HG02763 (cell line): ENCODE results near the gene SOHLH1.
"Not testable (repeated sequence)": the region's sequence is repeated elsewhere in the genome, so short reads cannot be mapped to it uniquely, and the experiment has no call there.

Source experiments
- ATAC-seq: cut with Tn5 transposase; IDR thresholded peaks from one replicate; pipeline ENCODE4 v1.9.1; 2021; ENCODE audit warnings: mild to moderate bottlenecking, moderate library complexity; ENCODE audit not compliant: unreplicated experiment

SOHLH1 gene

GRCh38 chr9:135681161-135681560, 18.1 kb downstream of the SOHLH1 start:
- ATAC-seq = no peak

GRCh38 chr9:135680056-135680455, 19.2 kb downstream of the SOHLH1 start:
- no peak for ATAC-seq

- no peak for ATAC-seq
Measured at GRCh38 chr9:135678236-135679017, 20.9 kb downstream of the SOHLH1 start.

GRCh38 chr9:135677641-135678168, 21.6 kb downstream of the SOHLH1 start:
- ATAC-seq = no peak

GRCh38 chr9:135676891-135677290, 22.4 kb downstream of the SOHLH1 start:
- no peak for ATAC-seq

GRCh38 chr9:135674977-135675376, 24.3 kb downstream of the SOHLH1 start:
- no peak for ATAC-seq

GRCh38 chr9:135673941-135674340, 25.3 kb downstream of the SOHLH1 start:
- no peak for ATAC-seq

GRCh38 chr9:135672786-135673185, 26.5 kb downstream of the SOHLH1 start:
- ATAC-seq = not testable (repeated sequence)

- ATAC-seq = no peak
Measured at GRCh38 chr9:135671591-135672041, 27.7 kb downstream of the SOHLH1 start.

GRCh38 chr9:135670721-135671590, 28.3 kb downstream of the SOHLH1 start:
- no peak for ATAC-seq

GRCh38 chr9:135669616-135670285, 29.5 kb downstream of the SOHLH1 start:
- no peak for ATAC-seq

GRCh38 chr9:135669018-135669417, 30.3 kb downstream of the SOHLH1 start:
- not testable (repeated sequence) for ATAC-seq

GRCh38 chr9:135667463-135668001, 31.7 kb downstream of the SOHLH1 start:
- no peak for ATAC-seq

- no peak for ATAC-seq
Measured at GRCh38 chr9:135666534-135667462, 32.5 kb downstream of the SOHLH1 start.

- ATAC-seq = no peak
Measured at GRCh38 chr9:135665795-135666189, 33.5 kb downstream of the SOHLH1 start.

- ATAC-seq = no peak
Measured at GRCh38 chr9:135664801-135665794, 34.2 kb downstream of the SOHLH1 start.

- no peak for ATAC-seq
Measured at GRCh38 chr9:135664266-135664665, 35.0 kb downstream of the SOHLH1 start.

GRCh38 chr9:135663857-135664256, 35.4 kb downstream of the SOHLH1 start:
- ATAC-seq = no peak

- ATAC-seq = no peak
Measured at GRCh38 chr9:135663451-135663770, 35.9 kb downstream of the SOHLH1 start.
